ENCODE measurements around the gene UBE3C. TPM values are rescaled to one million over a fixed set of nuclear protein-coding genes. Genes with fewer than 3 reads are reported as not detected.

UBE3C gene
- total and polyA plus RNA-seq, 2 of the 13 experiments (the other 11 are each of a cell fraction or from before 2014, with no cell fraction given), result 27.0 to 48.2 TPM

GRCh38 chr7:157271991-157272324 lies 133.2 kb downstream of the UBE3C start (continued):
- TF ChIP-seq THRA (CRISPR knock-in tag; IDR thresholded peaks at IDR 0.05; ENCODE audit: borderline replicate concordance), result peak; percentile 10; the same call in 1 of the 2 replicates
- TF ChIP-seq DBP (CRISPR knock-in tag; IDR thresholded peaks at IDR 0.05; ENCODE audit: not compliant biosample characterization), result no peak
- no peak for TF ChIP-seq ZBTB2 (CRISPR knock-in tag; IDR thresholded peaks at IDR 0.05; ENCODE audit: low read depth)
- TF ChIP-seq TMF1 (CRISPR knock-in tag; IDR thresholded peaks at IDR 0.05; ENCODE audit: low read depth), result no peak
- TF ChIP-seq HNF4A (CRISPR knock-in tag; IDR thresholded peaks at IDR 0.05), result 0 out of 2 replicates have a peak, but pooled peaks have one; percentile 15
- no peak for TF ChIP-seq FOXP1 (IDR thresholded peaks at IDR 0.05)
- TF ChIP-seq FOXP1 (CRISPR knock-in tag; IDR thresholded peaks at IDR 0.05), result peak; percentile 48; the same call in 1 of the 2 replicates
- no peak for TF ChIP-seq SMAD9 (CRISPR knock-in tag; IDR thresholded peaks at IDR 0.05)
- TF ChIP-seq ZNF563 (CRISPR knock-in tag; IDR thresholded peaks at IDR 0.05), result no peak
- no peak for TF ChIP-seq PAXIP1 (CRISPR knock-in tag; conservative IDR thresholded peaks at IDR 0.05)
- no peak for TF ChIP-seq NPAS2 (CRISPR knock-in tag; IDR thresholded peaks at IDR 0.05; ENCODE audit: borderline replicate concordance)
- TF ChIP-seq ZBTB43 (CRISPR knock-in tag; conservative IDR thresholded peaks at IDR 0.05), result no peak
- no peak for TF ChIP-seq ZSCAN29 (CRISPR knock-in tag; conservative IDR thresholded peaks at IDR 0.05)
- no peak for TF ChIP-seq NFIB (CRISPR knock-in tag; IDR thresholded peaks at IDR 0.05; ENCODE audit: borderline replicate concordance)
- no peak for TF ChIP-seq ZNF556 (CRISPR knock-in tag; IDR thresholded peaks at IDR 0.05; ENCODE audit: borderline replicate concordance)
- no peak for TF ChIP-seq ZNF609 (CRISPR knock-in tag; IDR thresholded peaks at IDR 0.05; ENCODE audit: borderline replicate concordance)
- no peak for TF ChIP-seq RFX3 (CRISPR knock-in tag; IDR thresholded peaks at IDR 0.05)

Data from HepG2 (cell line).